Ascending aorta (tissue), 2 donors: ENCODE data around the gene ARID4A. TPM values are rescaled to one million over a fixed set of nuclear protein-coding genes. Genes with fewer than 3 reads are reported as not detected.
A peak's percentile ranks its signal among the peaks of the same experiment; 100 is the strongest.

Experiments
- DNase-seq, 2 donors: peaks; one replicate each; pipeline ENCODE4 v3.0.0-alpha.2; 2019; ENCODE audit warnings: low spot score in 2 of 2
- H3K27ac ChIP-seq, 2 donors: fragments of 200-600 bp; sonication (generic); one replicate each; pipeline ENCODE4 v1.5.1; 2016 to 2017; ENCODE audit warnings: mild to moderate bottlenecking in 1 of 2
- H3K27me3 ChIP-seq: fragments of 200-600 bp; sonication (generic); one replicate; pipeline ENCODE4 v1.5.1; 2017
- H3K36me3 ChIP-seq, 2 donors: fragments of 200-600 bp; sonication (generic); one replicate each; pipeline ENCODE4 v1.5.1; 2016
- H3K4me1 ChIP-seq, 2 donors: fragments of 200-600 bp; sonication (generic); one replicate each; pipeline ENCODE4 v1.5.1; 2016 to 2017; ENCODE audit warnings: mild to moderate bottlenecking in 1 of 2
- H3K4me3 ChIP-seq, 2 donors: fragments of 200-600 bp; sonication (generic); one replicate each; pipeline ENCODE4 v1.5.1; 2016 to 2017; ENCODE audit warnings: mild to moderate bottlenecking in 1 of 2
- H3K9me3 ChIP-seq, 2 donors: fragments of 200-600 bp; sonication (generic); one replicate each; pipeline ENCODE4 v1.5.1; 2016
- intact Hi-C: fragments of 100-400 bp; cut with DNase I; formaldehyde crosslinking; loops from one replicate; pipeline ENCODE4 v1.15.1; 2023
- total RNA-seq: library from RNA; depleted of rRNA; stranded (reverse); fragments of >200 nt; gene quantifications from one replicate; pipeline ENCODE4 v1.1.0, GENCODE V29; 2016
- TF ChIP-seq, protein P1 (sequence below), 3 experiments: fragments of 200-600 bp in 2 of 3; fragments of 450-650 bp in 1 of 3; sonication (generic) in 2 of 3; IDR thresholded peaks; one replicate each; pipeline ENCODE4 v1.5.1; 2016 to 2019; ENCODE audit warnings: antibody characterized with exemption in 3 of 3, mild to moderate bottlenecking in 1 of 3, moderate library complexity in 1 of 3

Gene ARID4A
- total RNA-seq, 1 donor from 2014 or later: 18.2 TPM

DNA sequence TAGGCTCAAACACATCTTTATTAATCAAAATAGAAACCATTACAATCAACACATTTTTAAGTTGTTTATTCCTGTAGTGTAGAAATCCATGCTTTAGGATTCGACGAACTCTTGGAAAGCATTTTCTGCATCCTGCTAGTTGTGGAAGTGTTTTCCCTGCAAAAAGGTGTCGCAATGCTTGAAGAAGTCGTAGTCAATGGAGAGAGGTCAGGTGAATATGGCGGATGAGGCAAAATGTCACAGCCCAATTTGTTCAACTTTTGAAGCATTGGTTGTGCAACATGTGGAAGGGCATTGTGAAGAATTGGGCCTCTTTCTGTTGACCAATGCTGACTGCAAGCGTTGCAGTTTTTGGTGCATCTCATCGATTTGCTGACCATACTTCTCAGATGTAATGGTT, 4.2 kb upstream of the ARID4A start:
- Histone ChIP-seq H3K27ac (no peak overlapping the region), H3K36me3 (peaks cover 24 to 63% of the 10 kb centered on the region in 2 donors), H3K4me1 (peaks cover 3 to 26% of the 10 kb centered on the region in 2 donors), H3K4me3 (no peak overlapping the region), H3K9me3 (no peaks in the 10 kb centered on the region), H3K27me3 (no peaks in the 10 kb centered on the region)
- TF ChIP-seq, protein P1, sequence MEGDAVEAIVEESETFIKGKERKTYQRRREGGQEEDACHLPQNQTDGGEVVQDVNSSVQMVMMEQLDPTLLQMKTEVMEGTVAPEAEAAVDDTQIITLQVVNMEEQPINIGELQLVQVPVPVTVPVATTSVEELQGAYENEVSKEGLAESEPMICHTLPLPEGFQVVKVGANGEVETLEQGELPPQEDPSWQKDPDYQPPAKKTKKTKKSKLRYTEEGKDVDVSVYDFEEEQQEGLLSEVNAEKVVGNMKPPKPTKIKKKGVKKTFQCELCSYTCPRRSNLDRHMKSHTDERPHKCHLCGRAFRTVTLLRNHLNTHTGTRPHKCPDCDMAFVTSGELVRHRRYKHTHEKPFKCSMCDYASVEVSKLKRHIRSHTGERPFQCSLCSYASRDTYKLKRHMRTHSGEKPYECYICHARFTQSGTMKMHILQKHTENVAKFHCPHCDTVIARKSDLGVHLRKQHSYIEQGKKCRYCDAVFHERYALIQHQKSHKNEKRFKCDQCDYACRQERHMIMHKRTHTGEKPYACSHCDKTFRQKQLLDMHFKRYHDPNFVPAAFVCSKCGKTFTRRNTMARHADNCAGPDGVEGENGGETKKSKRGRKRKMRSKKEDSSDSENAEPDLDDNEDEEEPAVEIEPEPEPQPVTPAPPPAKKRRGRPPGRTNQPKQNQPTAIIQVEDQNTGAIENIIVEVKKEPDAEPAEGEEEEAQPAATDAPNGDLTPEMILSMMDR (IDR thresholded peaks at IDR 0.05): no peak
- no peak for DNase-seq
- intact Hi-C loops: no loop called here

DNA sequence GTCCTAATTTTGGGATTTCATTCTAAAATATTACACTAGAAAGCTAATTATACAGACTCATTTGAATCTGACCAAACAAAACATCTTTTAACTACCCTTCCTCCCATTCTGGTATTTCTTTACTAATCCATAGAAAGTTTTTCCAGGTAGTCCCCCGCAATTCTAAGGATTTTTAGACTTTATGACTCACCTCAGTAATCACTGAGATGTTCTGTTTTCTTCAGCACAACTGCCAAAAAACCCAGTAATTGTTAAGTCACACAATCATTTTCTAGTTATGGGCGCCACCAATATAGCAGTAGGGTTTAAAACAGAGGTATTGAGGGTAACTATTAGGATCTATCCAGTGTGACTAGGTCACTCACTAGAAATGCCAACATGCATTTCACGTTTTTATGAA, 1.6 kb upstream of the ARID4A start:
- intact Hi-C loops: loop anchor here (1.0 to 2.0 kb wide), 2 partner anchors 14 to 52 kb away; partner anchors contain the start of gene PSMA3
- no peak for DNase-seq
- Histone ChIP-seq H3K36me3 (peaks cover 9 to 39% of the 10 kb centered on the region in 2 donors), H3K27me3 (no peaks in the 10 kb centered on the region), H3K9me3 (no peaks in the 10 kb centered on the region), H3K4me1 (peaks cover 8 to 25% of the 10 kb centered on the region in 2 donors), H3K27ac (peak overlapping the region; percentile 93 to 96), H3K4me3 (peak overlapping the region; percentile 63 to 75)
- TF ChIP-seq, protein P1 (IDR thresholded peaks at IDR 0.05): no peak

DNA sequence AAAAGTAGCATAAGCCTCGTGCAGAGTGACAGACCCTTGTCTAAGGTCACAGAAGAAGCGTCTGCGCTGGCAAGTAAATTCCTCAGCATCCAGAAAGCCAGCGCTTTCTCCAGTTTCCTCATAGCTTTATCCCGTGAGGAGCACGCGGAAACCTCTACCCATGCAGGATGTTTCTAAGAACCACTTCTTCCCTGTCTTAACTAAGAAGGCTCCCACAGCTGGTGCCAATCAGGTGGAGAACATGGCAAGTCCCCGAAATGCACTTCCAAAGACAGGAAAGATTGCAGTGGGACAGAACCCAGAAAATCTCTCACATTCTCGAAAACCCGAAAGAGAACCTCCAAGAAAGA, 968 bp upstream of the ARID4A start:
- H3K27ac ChIP-seq: peak overlapping the region; percentile 93 to 96
- H3K27me3 ChIP-seq: no peaks in the 10 kb centered on the region
- TF ChIP-seq, protein P1 (IDR thresholded peaks at IDR 0.05): no peak
- no peaks in the 10 kb centered on the region for H3K9me3 ChIP-seq
- peaks cover 8 to 23% of the 10 kb centered on the region in 2 donors for H3K4me1 ChIP-seq
- H3K36me3 ChIP-seq: peaks cover 9 to 33% of the 10 kb centered on the region in 2 donors
- intact Hi-C loops: loop anchor here (1.0 to 2.0 kb wide), 2 partner anchors 15 to 53 kb away; partner anchors contain the start of gene PSMA3
- peak in 1 of 2 donors; percentile 72 for DNase-seq
- H3K4me3 ChIP-seq: peak overlapping the region; percentile 63 to 75

DNA sequence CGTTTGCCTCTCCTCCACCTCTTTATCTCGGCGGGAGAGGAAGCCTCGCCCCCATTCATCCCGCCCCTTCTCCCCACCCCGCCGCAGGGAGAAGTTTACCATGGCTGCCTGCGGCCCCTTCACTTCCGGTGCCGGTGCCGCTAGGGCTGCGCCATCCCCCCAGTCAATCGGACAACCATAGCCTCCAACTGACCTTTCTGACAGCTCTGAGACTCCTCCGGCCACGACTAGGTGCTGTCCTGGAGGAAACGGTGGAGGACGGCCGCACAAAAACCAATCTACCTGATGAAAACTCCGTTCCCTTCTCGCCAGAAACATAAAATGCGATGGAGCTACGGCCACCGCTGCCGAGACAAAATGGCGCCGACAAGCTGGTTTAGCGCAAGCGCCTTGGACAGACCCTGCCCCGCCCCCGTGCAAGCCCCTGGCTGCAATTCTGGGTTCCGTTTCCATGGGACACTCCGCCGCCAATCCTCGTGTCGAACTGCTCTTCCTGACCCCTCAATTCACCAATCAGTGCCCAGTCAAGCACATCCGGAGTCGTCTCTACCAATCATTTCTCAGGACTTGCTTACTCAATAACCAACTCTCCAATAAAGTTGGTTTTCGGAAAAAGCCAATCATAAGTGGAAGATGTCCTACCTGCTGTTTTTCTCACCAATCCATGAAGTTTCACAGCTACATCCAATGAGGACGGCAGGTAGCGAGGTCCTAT, 436 bp upstream of the ARID4A start:
- peak overlapping the region; percentile 93 to 96 for H3K27ac ChIP-seq
- H3K27me3 ChIP-seq: no peaks in the 10 kb centered on the region
- H3K4me3 ChIP-seq: peak overlapping the region; percentile 94
- TF ChIP-seq, protein P1 (IDR thresholded peaks at IDR 0.05): peak in 1 of 3 experiments; percentile 4
- H3K4me1 ChIP-seq: peaks cover 8 to 23% of the 10 kb centered on the region in 2 donors
- H3K36me3 ChIP-seq: peaks cover 7 to 27% of the 10 kb centered on the region in 2 donors
- no peaks in the 10 kb centered on the region for H3K9me3 ChIP-seq
- intact Hi-C loops: loop anchor here (1.0 to 2.0 kb wide), 4 partner anchors 15 to 129 kb away; partner anchors contain the start of genes ACTR10, KIAA0586, PSMA3 and TIMM9
- peak; percentile 94 to 99 for DNase-seq

DNA sequence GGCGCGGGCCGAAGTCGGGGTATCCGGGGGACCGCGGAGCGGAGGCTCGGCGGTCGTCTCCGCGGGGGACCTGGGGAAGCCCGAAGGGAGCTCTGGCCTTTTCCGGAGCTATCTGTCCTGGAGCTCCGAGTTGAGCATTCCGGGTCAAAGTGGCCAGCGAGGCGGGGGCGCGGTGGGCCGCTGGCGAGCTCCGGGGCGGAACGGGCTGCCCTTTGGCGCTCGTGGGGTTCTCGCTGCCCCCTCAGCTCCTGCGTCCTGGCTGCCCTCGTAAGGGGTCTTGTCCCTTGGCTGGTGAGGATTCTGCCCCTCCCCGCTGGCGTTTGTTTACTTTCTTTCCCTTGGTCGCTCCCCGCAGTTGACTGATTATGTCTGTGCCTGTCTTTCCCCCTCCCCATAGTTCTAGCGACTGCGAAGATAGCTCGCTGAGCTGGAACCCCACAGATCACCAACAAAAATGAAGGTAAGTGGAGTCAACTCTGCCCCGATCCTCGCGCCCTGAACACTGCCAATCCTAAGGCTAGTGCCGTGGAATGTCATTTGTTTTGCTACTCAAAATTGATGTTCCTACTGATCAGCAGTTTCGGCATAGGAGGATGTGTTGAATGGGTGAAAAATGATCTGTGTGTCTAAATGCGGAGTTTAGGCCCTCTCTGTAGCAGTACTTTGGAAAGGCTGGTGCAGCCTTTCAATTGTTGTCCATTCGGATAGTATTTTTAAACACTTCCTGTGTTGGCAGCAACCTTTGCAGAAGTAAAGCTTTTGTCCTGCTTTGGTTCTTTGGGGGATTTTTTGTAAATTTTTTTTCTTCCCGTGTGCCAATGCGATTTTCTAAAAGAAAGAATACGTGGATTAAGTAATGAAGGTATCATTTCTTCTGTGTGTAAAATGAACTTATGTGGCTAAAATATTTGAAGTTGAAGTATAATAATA, 1.3 kb downstream of the ARID4A start:
- H3K9me3 ChIP-seq: no peaks in the 10 kb centered on the region
- no peak for DNase-seq
- TF ChIP-seq, protein P1 (IDR thresholded peaks at IDR 0.05): no peak

More for the DNA sequence above, 1.3 kb downstream of the ARID4A start:
- H3K36me3 ChIP-seq: peaks cover 4 to 17% of the 10 kb centered on the region in 2 donors
- intact Hi-C loops: loop anchor here (2.0 kb wide), 2 partner anchors 99 to 127 kb away; partner anchors contain the start of genes ACTR10, KIAA0586 and TIMM9
- H3K27ac ChIP-seq: peak overlapping the region; percentile 89 to 95
- peaks cover 4 to 20% of the 10 kb centered on the region in 2 donors for H3K4me1 ChIP-seq
- peak overlapping the region; percentile 94 for H3K4me3 ChIP-seq
- H3K27me3 ChIP-seq: no peaks in the 10 kb centered on the region
